22Rv1 (cell line): ENCODE data around the gene PRSS33.

Experiments used
- H3K27ac ChIP-seq: fragments of 450-650 bp; 2 replicates; pipeline ENCODE4 v1.5.1; 2017
- ZFX ChIP-seq: fragments of 450-650 bp; IDR thresholded peaks from 2 replicates; pipeline ENCODE4 v1.6.1; 2017; ENCODE audit warnings: antibody characterized with exemption, borderline replicate concordance
- TF ChIP-seq, protein P1 (sequence below): fragments of 450-650 bp; IDR thresholded peaks from 2 replicates; pipeline ENCODE4 v1.5.1; 2017; ENCODE audit warnings: mild to moderate bottlenecking

The PRSS33 gene

DNA sequence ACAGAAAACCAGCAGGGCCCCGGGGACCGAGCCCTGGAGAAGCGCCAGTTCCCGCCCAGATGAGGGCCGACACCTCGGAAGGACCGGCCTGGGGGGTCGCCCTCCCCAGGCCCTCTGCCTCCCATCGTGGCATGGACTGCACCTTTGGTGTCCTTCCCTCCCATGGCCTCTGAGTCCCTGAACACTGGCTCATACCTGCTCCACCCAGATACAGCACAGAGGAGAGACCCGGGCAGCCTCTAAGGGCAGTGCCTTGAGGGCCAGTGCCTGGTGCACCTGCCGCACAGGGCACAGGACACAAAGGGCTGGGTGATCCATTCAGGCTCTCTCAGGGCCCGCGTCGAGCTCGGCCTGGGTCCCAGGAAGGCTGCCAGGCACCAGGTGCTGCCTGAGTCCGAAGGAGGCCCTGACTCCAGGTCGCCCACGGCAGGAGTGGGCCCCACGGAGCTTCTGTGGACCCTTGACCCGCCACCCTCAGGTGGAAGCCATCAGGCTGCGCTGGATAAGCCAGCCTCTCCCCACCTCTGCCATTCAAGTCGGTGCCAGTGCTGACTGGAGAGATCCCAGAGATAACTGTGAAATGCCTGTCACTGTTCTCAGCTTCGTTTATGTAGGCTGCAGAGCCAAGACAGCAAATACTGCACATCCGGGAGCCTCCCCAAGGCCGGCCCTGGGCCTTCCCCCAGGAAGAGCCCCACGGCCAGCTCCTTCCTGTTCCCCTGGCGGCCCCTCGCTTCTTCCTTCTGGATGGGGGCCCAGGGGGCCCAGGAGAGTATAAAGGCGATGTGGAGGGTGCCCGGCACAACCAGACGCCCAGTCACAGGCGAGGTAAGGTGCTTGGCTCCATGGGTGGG, 42.4 kb upstream of the PRSS33 start, which contains the start of gene ZG16B:
TSS of gene ZG16B (plus strand) at position 803 of the 854 bp plus-strand sequence. CDS start 139 bp downstream, outside the sequence.
- TF ChIP-seq ZFX: no peak
- TF ChIP-seq, protein P1, sequence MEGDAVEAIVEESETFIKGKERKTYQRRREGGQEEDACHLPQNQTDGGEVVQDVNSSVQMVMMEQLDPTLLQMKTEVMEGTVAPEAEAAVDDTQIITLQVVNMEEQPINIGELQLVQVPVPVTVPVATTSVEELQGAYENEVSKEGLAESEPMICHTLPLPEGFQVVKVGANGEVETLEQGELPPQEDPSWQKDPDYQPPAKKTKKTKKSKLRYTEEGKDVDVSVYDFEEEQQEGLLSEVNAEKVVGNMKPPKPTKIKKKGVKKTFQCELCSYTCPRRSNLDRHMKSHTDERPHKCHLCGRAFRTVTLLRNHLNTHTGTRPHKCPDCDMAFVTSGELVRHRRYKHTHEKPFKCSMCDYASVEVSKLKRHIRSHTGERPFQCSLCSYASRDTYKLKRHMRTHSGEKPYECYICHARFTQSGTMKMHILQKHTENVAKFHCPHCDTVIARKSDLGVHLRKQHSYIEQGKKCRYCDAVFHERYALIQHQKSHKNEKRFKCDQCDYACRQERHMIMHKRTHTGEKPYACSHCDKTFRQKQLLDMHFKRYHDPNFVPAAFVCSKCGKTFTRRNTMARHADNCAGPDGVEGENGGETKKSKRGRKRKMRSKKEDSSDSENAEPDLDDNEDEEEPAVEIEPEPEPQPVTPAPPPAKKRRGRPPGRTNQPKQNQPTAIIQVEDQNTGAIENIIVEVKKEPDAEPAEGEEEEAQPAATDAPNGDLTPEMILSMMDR: no peak
- peak within 1 kb of the TSS; percentile 94 for H3K27ac ChIP-seq

DNA sequence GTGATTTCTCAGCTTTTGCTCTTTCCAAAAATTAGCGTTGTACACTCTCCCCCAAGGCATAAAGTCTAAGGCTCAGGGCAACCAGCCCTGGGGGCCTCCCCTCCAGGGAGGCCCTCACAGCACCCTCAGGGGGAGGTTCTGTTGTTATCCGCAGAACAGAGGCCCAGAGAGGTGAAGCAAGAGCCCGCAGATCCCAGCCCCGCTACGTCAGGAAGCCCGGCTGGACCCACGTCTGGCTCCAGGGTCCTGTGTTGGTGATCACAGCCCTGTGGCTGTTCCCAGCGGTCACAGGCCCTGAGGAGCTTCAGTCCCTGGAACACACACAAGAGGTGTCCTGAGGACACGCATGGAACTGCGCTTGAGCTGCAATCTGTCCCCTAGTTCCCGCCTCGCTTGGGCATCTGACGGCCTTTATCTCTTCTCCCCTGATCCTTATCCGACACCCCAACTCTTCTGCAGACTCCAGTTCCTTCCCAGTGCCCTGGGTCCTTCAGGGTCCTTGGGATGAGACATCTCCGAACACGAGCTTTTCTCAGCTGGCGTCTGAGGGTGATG, 41.6 kb upstream of the PRSS33 start:
- TF ChIP-seq, protein P1: no peak
- TF ChIP-seq ZFX: no peak
- peak overlapping the region; percentile 94 for H3K27ac ChIP-seq

GRCh38 chr16:2828521-2828840, 41.1 kb upstream of the PRSS33 start:
- no peak overlapping the region for H3K27ac ChIP-seq
- TF ChIP-seq ZFX: no peak
- TF ChIP-seq, protein P1: no peak

- no peak overlapping the region for H3K27ac ChIP-seq
These were observed 40.6 kb upstream of the PRSS33 start for GRCh38 chr16:2827831-2828520.

DNA sequence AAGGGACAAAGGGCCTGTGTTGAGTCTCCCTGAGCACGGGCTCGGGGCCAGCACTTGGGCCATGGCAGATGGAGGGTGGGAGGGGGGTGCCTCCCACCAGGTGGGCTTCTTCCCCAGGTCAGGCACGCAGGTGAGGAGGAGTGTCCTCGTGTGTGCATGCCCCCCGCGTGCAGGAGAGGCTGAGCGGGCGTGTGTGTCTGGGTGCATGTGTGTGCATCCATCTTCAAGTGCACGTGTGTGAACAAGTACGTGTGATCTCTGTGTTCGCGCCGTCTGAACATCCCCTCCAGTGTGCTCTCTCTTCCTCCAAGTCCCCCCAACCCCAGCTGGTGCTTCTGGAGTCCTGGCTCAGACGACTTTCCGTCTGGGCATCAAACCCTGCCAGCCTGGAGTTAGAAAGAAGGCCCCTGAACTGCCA, 40.0 kb upstream of the PRSS33 start:
- TF ChIP-seq, protein P1: no peak
- TF ChIP-seq ZFX: no peak
- H3K27ac ChIP-seq: no peak overlapping the region

More at GRCh38 chr16:2827831-2828520, 40.6 kb upstream of the PRSS33 start:
- TF ChIP-seq ZFX: no peak
- TF ChIP-seq, protein P1: no peak

- TF ChIP-seq ZFX: no peak
- TF ChIP-seq, protein P1: no peak
- no peak overlapping the region for H3K27ac ChIP-seq
These were observed 39.4 kb upstream of the PRSS33 start for GRCh38 chr16:2826591-2827373.
